ENCODE measurements around the gene RANBP3L. TPM values are rescaled to one million over a fixed set of nuclear protein-coding genes. Genes with fewer than 3 reads are reported as not detected.

The RANBP3L gene
- total RNA-seq, 2 experiments from 2014 or later: 0.15 TPM; not detected in 1

GRCh38 chr5:36246036-36246800 is 55.5 kb downstream of the RANBP3L start:
- POLR2A ChIA-PET: no interaction called here

GRCh38 chr5:36244076-36244475 is 57.6 kb downstream of the RANBP3L start:
- POLR2A ChIA-PET: no interaction called here
- CTCF ChIA-PET: interaction anchor here (1.8 kb wide), 1 partner anchor 22 kb away, joined by 6 read pairs; no protein-coding TSS in a partner anchor

More at GRCh38 chr5:36246036-36246800, 55.5 kb downstream of the RANBP3L start:
- CTCF ChIA-PET: interaction anchor here (0.7 kb wide), 1 partner anchor 130 kb away, joined by 4 read pairs; no protein-coding TSS in a partner anchor

GRCh38 chr5:36243653-36244052 is 58.0 kb downstream of the RANBP3L start:
- POLR2A ChIA-PET: interaction anchor here (3.1 kb wide), 1 partner anchor 93 kb away, joined by 25 read pairs; the partner anchor contains the start of genes LMBRD2 and SKP2
- CTCF ChIA-PET: interaction anchor here (1.8 kb wide), 1 partner anchor 22 kb away, joined by 6 read pairs; no protein-coding TSS in a partner anchor

- ChIA-PET CTCF (interaction anchor here (0.6 to 1.9 kb wide), 6 partner anchors 13 to 92 kb away, joined by 3 to 12 read pairs (median 4); partner anchors contain the start of genes LMBRD2 and SKP2), POLR2A (interaction anchor here (0.5 to 3.1 kb wide), 4 partner anchors 8 to 92 kb away, joined by 3 to 25 read pairs (median 4); partner anchors contain the start of genes LMBRD2 and SKP2)
Measured at GRCh38 chr5:36242534-36243485, 58.9 kb downstream of the RANBP3L start.

- CTCF ChIA-PET: interaction anchor here (0.6 to 1.9 kb wide), 9 partner anchors 12 to 451 kb away, joined by 3 to 12 read pairs (median 3); partner anchors contain the start of genes LMBRD2, RANBP3L and SKP2
Measured at GRCh38 chr5:36241631-36242533, 59.8 kb downstream of the RANBP3L start, which contains the start of gene NADK2. NADK2 (minus strand) TSS chr5:36241925; CDS start chr5:36241798, 127 bp downstream.

GRCh38 chr5:36240779-36241630 is 60.7 kb downstream of the RANBP3L start:
- ChIA-PET CTCF (interaction anchor here (1.3 to 1.9 kb wide), 5 partner anchors 24 to 452 kb away, joined by 3 to 12 read pairs (median 4); partner anchors contain the start of genes LMBRD2, RANBP3L and SKP2), POLR2A (interaction anchor here (0.5 to 3.1 kb wide), 4 partner anchors 11 to 349 kb away, joined by 3 to 25 read pairs (median 5); partner anchors contain the start of genes LMBRD2 and SKP2)

More at GRCh38 chr5:36241631-36242533, 59.8 kb downstream of the RANBP3L start, which contains the start of gene NADK2:
- POLR2A ChIA-PET: interaction anchor here (0.5 to 3.1 kb wide), 8 partner anchors 9 to 388 kb away, joined by 3 to 25 read pairs (median 4); partner anchors contain the start of genes LMBRD2 and SKP2

- POLR2A ChIA-PET: no interaction called here
Measured at GRCh38 chr5:36239370-36240293, 62.1 kb downstream of the RANBP3L start.

GRCh38 chr5:36238502-36239295 is 63.0 kb downstream of the RANBP3L start:
- POLR2A ChIA-PET: no interaction called here
- CTCF ChIA-PET: no interaction called here

More at GRCh38 chr5:36239370-36240293, 62.1 kb downstream of the RANBP3L start:
- CTCF ChIA-PET: no interaction called here

- POLR2A ChIA-PET: no interaction called here
- CTCF ChIA-PET: no interaction called here
Measured at GRCh38 chr5:36237751-36238150, 64.0 kb downstream of the RANBP3L start.

- CTCF ChIA-PET: no interaction called here
- POLR2A ChIA-PET: interaction anchor here (0.6 kb wide), 1 partner anchor 475 kb away, joined by 3 read pairs; no protein-coding TSS in a partner anchor
Measured at GRCh38 chr5:36236801-36237200, 64.9 kb downstream of the RANBP3L start.

- CTCF ChIA-PET: no interaction called here
- POLR2A ChIA-PET: no interaction called here
Measured at GRCh38 chr5:36232533-36232932, 69.2 kb downstream of the RANBP3L start.

- CTCF ChIA-PET: interaction anchor here (0.6 to 1.4 kb wide), 2 partner anchors 12 to 982 kb away, joined by 3 to 4 read pairs; partner anchors contain the start of gene NADK2
- POLR2A ChIA-PET: interaction anchor here (1.2 kb wide), 1 partner anchor 11 kb away, joined by 3 read pairs; the partner anchor contains the start of gene NADK2
Measured at GRCh38 chr5:36230151-36230790, 71.4 kb downstream of the RANBP3L start.

GRCh38 chr5:36228505-36228904 is 73.2 kb downstream of the RANBP3L start:
- CTCF ChIA-PET: no interaction called here
- POLR2A ChIA-PET: no interaction called here

- ChIA-PET POLR2A (interaction anchor here (0.6 kb wide), 1 partner anchor 15 kb away, joined by 3 read pairs; no protein-coding TSS in a partner anchor), CTCF (no interaction called here)
Measured at GRCh38 chr5:36227046-36227445, 74.7 kb downstream of the RANBP3L start.

- POLR2A ChIA-PET: no interaction called here
Measured at GRCh38 chr5:36222620-36223019, 79.1 kb downstream of the RANBP3L start.

More at GRCh38 chr5:36222620-36223019, 79.1 kb downstream of the RANBP3L start:
- CTCF ChIA-PET: no interaction called here

All from activated CD8-positive, alpha-beta memory T cell treated with anti-CD3 and anti-CD28 coated beads for 36 hours (primary cell).